ENCODE data around the gene DUS1L.
A peak's percentile ranks its signal among the peaks of the same experiment; 100 is the strongest.

Gene DUS1L

DNA sequence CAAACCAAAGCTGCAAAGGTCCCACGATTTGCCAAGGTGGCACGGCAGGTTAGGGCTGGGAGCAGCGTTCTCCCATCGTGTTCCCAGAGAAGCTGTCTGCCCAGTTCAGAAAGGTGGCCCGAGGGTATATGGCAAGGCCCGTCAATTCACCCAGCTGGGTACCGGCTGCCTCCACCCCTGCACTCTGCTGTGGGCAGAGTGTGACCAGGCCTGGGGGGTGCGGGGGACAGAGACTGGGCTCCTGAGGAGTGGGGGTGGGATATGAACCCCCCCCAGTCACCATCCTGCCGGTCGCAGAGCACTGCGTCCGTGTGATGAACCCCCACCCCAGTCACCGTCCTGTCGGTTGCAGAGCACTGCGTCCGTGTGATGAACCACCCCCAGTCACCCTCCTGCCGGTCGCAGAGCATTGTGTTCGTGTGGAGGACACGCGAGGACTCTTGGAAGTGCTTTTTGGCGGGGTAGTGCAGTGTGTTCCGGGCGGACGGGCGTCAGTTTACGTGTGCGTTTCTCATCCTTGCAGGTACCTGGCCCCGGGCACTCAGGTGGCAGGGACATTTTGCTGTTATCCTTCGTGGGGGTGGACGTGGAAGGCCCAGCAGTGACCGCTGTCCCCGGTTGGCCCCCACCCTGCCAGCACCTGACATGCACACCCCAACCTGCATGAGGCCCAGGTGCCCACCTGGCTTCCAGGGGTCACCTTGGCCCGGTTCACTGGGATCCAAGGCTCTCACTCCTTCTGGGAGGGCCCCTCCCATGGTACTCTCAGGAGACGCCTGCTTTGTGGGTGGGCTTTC is 35.1 kb upstream of the DUS1L start:
- no peak for DNase-seq (ENCODE audit: low read depth in 2 of 2)

- peak in 1 of 2 donors; percentile 26 for DNase-seq (ENCODE audit: low read depth in 2 of 2)
These were observed 33.5 kb upstream of the DUS1L start for GRCh38 chr17:82098939-82099763.

GRCh38 chr17:82098169-82098938 is 32.8 kb upstream of the DUS1L start, which contains the start of gene FASN:
Gene FASN (minus strand): TSS chr17:82098236. CDS start chr17:82096445, 1,791 bp downstream.
- DNase-seq (ENCODE audit: low read depth in 2 of 2): peak; percentile 91 to 94

DNA sequence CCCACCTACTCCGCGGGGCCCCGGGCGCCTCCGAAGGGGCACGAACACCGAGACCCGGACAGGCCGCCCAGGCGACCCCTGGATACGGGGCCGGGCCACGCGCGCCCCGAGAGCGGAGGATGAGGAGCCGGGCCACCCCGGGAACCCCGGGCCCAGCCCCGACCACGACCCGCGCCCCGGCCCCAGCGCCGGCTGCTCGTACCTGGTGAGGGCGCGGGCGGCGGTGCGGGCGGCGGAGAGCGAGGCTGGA is 32.2 kb upstream of the DUS1L start:
- no peak for DNase-seq (ENCODE audit: low read depth in 2 of 2)

DNA sequence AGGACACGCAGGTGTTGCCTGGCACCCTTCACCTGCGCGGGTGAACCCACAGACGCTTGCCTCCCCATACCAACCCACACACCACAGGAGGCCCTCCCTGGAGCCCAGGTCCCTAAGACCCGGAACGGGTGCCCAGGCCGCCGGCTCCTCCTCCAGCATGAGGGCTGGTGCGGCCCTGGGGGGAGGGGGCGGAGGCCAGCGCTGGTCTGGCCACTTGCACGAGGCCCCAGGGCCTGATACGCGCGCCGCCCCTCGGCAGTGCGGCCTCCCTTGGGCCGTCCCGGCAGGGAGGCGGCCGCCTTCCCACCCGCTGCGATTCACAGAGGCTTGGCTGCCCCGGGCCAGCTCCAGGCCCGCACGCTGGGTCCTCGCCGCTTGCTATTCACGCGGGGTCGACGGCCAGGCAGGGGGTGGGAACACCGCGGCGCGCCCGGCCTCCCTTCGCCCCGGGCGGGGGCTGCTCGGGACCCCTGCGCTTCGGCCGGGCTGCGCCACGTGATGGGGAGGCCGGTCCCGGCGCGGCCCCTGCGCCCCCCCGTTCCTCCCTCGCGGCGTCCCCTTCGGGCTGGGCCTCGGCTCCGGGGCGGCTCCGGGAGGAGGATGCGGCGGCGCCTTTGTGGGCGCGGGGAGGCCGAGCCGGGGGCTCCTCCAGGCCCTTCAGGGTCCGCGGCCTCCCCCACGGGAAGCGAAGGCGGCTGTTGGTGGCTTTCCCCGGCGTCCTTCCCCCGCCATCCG is 31.7 kb upstream of the DUS1L start:
- DNase-seq (ENCODE audit: low read depth in 2 of 2): no peak

GRCh38 chr17:82096709-82097183 is 31.1 kb upstream of the DUS1L start:
- DNase-seq (ENCODE audit: low read depth in 2 of 2): no peak

GRCh38 chr17:82095777-82096708 is 30.4 kb upstream of the DUS1L start:
- no peak for DNase-seq (ENCODE audit: low read depth in 2 of 2)

- DNase-seq (ENCODE audit: low read depth in 2 of 2): no peak
These were observed 29.6 kb upstream of the DUS1L start for GRCh38 chr17:82094931-82095776.

DNA sequence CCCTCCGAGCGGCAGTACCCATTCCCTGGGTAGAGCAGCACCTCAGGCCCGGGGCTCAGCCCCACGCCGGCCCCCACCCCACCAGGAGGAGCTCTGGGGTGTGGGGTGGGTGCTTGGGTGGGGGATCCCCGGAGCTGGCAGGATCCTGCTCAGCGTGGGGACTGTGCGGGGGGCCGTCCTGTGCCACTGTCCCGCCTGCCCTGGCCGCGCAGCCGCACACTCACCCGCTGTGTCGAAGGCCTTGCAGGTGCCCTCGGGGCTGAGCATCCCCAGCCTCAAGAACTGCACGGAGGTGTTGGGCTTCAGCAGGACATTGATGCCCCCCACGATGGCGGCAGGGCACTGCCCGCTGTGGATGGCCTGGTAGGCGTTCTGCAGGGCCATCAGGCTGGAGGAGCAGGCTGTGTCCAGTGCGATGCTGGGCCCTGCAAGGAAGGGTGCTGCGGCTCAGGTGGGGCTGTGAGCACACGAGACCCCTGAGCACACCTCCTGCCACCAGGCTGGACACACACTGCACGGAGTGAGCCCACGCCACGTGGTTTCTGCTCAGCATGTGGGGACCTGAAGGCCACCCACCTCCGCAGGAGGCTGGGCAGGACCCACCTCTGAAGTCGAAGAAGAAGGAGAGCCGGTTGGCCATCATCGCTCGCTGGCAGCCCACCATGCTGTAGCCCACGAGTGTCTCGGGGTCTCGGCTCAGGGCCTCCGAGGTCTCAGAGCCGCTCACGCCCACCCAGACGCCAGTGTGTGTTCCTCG is 27.6 kb upstream of the DUS1L start:
- no peak for DNase-seq (ENCODE audit: low read depth in 2 of 2)

GRCh38 chr17:82092628-82092994 is 27.0 kb upstream of the DUS1L start:
- DNase-seq (ENCODE audit: low read depth in 2 of 2): no peak

DNA sequence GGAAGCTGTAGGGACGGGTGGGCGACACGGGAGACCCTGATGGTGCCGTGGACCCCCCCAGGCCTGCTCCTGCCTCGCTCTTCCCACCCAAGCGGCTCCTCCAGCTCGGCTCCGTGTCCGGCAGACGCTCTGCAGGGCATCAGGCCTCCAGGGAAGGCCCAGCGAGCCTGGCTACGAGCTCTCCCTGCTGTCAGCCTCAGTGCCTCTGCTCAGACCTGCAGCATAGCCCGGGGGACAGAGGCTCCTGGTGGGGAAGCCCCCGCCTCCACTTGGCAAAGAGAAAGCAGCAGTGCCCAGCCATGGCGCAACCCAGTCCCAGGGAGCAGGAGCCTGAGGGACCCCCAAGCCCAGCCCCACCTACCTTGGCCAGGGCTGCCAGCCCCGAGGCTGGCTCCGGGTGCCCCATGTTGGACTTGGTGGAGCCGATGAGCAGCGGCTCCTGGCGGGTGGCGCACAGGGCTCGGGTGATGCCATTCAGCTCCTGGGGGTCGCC is 26.5 kb upstream of the DUS1L start:
- DNase-seq (ENCODE audit: low read depth in 2 of 2): no peak

DNA sequence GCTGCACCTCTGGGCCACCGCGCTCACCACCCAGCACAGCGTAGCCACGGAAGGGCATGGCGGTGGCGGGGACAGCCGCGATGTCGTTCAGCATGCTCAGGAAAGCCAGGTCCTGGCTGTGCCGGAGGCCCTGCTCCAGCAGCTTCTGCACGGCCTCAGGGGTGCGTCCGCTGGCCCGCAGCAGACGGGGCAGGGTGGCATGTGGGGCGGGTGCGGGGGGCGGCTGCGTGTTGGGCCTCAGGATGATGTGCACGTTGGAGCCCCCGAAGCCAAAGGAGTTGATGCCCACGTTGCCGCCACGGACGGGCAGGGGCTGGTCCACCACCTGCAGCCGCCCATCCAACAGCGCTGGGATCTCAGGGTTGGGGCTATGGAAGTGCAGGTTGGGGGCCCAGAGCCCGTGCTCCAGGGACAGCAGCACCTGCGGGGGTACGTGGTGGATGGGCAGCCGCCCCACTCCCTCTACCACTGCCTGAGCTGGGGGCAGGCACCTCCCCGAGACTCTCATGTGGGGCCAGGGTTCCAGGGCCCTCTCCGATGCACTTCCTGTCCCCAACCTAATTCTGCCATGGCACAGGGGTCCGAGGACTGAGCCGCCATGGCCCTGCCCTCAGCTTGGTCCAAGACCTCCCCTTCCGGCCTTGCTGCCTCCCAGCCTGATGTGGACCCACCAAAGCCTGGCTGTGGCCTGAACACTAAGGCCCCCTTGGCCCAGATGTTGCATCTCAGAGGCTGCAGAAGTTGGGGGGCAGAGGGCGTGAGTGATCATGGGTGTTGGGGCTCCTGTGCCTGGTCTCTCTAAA is 25.9 kb upstream of the DUS1L start:
- no peak for DNase-seq (ENCODE audit: low read depth in 2 of 2)

GRCh38 chr17:82090549-82091263 is 25.1 kb upstream of the DUS1L start:
- DNase-seq (ENCODE audit: low read depth in 2 of 2): no peak

- DNase-seq (ENCODE audit: low read depth in 2 of 2): no peak
These were observed 24.3 kb upstream of the DUS1L start for GRCh38 chr17:82089723-82090548.

- no peak for DNase-seq (ENCODE audit: low read depth in 2 of 2)
These were observed 23.5 kb upstream of the DUS1L start for GRCh38 chr17:82088838-82089722.

All from stimulated activated CD4-positive, alpha-beta T cell treated with anti-CD3 and anti-CD28 coated beads, Interleukin-4, amount 100 ng/mL, for 48 hours (primary cell).